Measurements from ENCODE around the gene SNX33.
"Not testable (repeated sequence)": the region's sequence is repeated elsewhere in the genome, so short reads cannot be mapped to it uniquely, and the experiment has no call there.

The SNX33 gene

DNA sequence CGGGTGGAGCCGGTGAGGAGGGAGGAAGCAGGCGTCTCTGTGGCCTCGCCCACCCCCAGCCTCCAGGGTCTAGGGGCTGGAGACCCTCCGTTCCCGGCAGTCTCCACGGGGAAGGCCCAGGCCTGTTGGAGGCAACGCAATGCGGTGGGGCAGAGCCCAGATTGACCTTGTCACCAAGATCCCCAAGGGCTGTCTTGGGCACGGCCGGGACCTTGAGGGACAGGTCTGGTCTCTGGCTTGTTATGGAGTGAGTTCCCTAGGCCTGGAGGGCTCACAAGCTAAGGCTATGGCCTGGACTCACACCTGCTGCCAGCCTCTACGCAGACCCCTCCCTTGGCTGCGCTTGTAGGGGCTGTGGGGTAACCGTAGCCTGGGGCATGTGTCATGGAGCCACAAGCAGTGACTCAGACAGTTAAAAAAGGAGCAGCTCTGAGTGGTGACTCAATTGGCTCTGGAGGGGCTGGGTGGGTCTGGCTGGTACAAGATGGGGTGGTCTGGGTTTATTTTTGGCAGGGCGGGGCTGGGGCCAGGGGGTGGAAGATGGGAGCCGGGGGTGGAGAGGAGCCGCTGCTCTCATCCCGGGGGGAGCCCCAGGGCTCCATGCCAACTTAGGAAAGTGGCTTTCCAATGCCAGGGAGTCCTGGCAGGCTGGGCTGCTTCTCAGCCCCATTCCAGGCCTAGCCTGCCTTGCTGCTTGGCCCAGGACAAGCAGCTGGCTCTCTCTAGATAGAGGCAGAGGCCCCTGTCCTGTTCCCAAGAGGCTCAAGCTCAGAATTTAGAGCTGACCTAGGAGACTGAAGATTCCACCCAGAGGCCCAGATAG is 55.9 kb downstream of the SNX33 start:
- DNase-seq = not testable (repeated sequence)

DNA sequence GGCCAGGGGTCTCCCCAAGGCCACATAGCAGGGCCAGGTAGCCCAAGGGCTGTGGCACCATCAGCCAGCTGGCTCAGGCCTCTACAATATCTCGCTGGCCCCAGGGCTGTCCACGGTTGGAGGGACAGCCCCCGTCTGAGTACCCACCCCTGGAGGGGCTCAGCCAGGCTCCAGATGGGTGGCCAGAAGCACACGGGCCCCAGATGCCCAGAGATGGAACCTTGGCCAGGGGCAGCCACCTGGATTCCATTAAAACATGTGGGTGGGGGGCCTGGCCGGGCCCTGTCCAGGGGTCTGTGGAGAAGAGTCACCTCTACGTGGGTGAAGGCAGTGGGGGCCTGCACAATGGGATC is 56.5 kb downstream of the SNX33 start:
- DNase-seq = no peak

- DNase-seq = no peak
These were observed 56.9 kb downstream of the SNX33 start for GRCh38 chr15:75704618-75705017.

DNA sequence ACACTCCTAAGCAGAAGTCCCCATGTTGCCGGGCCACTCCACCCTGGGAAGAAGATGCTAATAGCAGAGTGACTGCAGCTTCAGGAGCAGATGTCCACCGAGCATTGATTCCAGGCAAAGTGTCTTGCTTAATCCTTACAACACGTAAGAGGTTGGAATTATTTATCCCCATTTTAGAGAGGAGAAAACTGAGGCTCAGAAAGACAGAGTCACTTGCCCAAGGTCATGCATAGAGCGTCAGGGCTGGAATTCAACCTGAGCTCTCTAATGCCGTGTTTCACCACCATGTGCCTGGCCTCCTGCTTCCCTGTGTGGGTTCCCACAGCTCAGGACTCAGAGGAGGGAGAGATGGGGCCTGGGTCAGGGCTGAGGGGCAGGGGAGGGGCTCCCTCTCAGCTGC is 57.7 kb downstream of the SNX33 start:
- DNase-seq = not testable (repeated sequence)

DNA sequence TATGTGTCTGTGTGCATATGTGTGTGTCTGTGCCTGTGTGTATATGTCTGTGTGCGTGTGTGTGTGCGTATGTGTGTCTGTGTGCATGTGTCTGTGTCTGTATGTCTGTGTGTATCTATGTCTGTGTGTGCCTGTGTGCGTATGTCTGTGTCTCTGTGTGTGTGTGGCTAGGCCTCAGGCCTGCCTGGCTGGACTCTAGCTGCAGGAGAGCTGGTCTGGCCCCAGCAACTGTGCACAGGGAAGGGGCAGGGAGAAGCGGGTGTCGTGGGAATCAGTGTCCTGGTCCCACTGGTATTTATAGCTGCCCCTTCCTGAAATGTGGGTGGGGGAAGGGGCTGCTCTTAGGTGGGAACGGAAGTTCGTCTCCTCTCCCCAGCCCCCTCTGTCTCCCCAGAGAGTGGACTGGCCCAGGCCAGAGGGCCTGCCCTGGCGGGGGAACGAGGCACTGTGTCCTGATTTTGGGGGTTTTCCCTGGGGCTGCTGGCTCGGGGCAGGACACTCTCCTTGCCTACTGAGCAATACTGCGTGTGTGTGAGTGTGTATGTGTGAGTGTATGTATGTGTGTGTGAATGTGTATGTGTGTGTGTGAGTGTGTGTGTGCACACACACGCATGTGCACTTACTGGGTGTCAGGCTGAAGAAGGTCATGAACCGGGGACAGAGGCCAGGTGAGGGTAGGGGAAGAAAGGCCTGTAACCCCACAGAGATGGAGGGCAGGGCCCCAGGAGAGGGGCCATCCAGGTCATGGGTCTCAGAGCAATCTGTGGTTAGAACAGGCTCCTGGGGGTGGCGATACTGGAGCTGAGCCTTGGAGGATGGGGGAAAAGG is 58.4 kb downstream of the SNX33 start:
- DNase-seq = no peak

GRCh38 chr15:75706682-75706954 is 58.9 kb downstream of the SNX33 start:
- DNase-seq = no peak

DNA sequence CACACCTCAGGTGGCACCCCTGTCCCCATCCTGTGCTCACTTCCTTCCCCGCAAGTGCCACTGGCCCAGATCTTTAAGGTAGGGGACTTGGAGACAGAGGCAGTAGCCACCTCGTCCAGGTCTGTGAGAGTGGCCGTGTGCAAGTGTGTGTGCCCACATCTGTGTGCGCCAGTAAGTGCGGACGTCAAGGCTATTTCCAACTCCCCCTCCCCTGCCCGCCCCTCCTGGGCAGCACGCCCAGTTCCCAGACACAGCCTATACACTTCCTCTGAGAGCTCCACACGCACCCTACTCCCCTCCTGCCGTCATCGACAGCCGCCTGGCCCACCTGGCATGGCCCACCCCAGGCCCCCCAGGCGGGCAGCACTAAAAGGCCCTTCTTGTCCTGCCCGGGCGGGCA is 61.7 kb downstream of the SNX33 start:
- DNase-seq = not testable (repeated sequence)

DNA sequence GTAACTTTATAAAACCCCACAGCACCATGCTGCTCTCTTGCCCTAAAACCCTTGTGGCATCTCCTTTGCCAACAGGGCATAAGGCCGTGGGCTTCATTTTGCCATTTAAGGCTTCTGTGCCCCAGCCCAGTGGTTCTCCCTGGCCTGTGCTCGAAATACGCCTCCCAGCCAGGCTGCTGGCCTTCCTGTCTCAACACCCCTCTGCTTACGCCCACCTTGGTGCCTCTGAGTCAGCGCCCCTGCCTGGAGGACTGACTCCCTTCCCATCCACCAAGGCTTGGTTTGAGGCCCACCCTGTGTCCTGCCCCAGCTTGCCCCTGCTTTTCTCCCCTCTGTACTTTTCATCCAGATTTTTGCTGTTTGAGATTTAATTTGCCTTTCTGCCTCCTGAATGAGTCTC is 63.2 kb downstream of the SNX33 start:
- not testable (repeated sequence) for DNase-seq

DNA sequence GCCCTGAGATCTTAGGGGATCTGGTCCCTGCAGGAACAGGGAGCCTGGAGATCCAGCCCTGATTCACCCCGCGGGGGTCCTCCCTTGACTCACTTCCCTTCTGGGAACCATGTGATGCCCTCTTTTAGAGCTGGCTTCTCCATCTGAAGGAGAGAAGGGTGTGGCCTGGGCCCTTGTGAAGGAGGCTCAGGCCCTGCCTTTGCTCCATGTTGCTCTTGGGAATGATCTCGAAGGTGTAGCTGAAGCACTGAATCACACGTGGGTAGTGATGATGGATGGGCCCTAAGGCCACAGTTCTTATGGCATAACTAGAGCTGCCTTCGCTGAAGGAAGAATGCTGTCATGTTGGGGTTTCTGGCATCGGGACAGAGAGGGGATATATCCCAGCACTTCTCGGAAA is 63.8 kb downstream of the SNX33 start:
- not testable (repeated sequence) for DNase-seq
